ENCODE measurements around the gene LRRC36.

GRCh38 chr16:67280090-67281015, 46.3 kb upstream of the LRRC36 start:
- TF ChIP-seq ATF2 (CRISPR knock-in tag; IDR thresholded peaks at IDR 0.05; ENCODE audit: borderline replicate concordance, low read depth) (no peak), RELA (CRISPR knock-in tag; IDR thresholded peaks at IDR 0.05; ENCODE audit: borderline replicate concordance) (no peak), MLX (CRISPR knock-in tag; IDR thresholded peaks at IDR 0.05) (no peak), CTCF (IDR thresholded peaks at IDR 0.05) (no peak), ZNF121 (CRISPR knock-in tag; IDR thresholded peaks at IDR 0.05) (no peak), CBFB (CRISPR knock-in tag; IDR thresholded peaks at IDR 0.05; ENCODE audit: low read depth) (no peak)

All from WTC11 (cell line).